HepG2 (cell line): Measurements from ENCODE around the gene CCDC57. TPM values are rescaled to one million over a fixed set of nuclear protein-coding genes. Genes with fewer than 3 reads are reported as not detected.

ENCODE experiments used
- HIVEP1 ChIP-seq: sonication (generic); formaldehyde crosslinking; IDR thresholded peaks from 2 replicates; pipeline ENCODE4 v1.4.0; 2020; ENCODE audit warnings: mild to moderate bottlenecking, missing genetic modification reagents
- LCORL ChIP-seq, 2 experiments: fragments of 450-650 bp in 1 of 2; sonication (generic) in 1 of 2; formaldehyde crosslinking in 1 of 2; IDR thresholded peaks; 2 replicates each; pipeline versions ENCODE4 v1.5.0 to v1.6.1; 2017 to 2020; ENCODE audit warnings: antibody characterized with exemption in 1 of 2, missing genetic modification reagents in 1 of 2
- MED13 ChIP-seq: sonication (generic); formaldehyde crosslinking; IDR thresholded peaks from 2 replicates; pipeline ENCODE4 v1.5.0; 2020; ENCODE audit warnings: missing genetic modification reagents
- NONO ChIP-seq, 2 experiments: fragments of 450-650 bp in 1 of 2; sonication (generic) in 1 of 2; formaldehyde crosslinking in 1 of 2; IDR thresholded peaks in 1 of 2; conservative IDR thresholded peaks in 1 of 2; 2 replicates each; pipeline versions ENCODE4 v1.6.1 to v1.8.0; 2017 to 2022; ENCODE audit warnings: mild to moderate bottlenecking in 1 of 2, missing genetic modification reagents in 1 of 2, moderate library complexity in 1 of 2
- PRDM10 ChIP-seq: sonication (generic); formaldehyde crosslinking; IDR thresholded peaks from 2 replicates; pipeline ENCODE4 v1.4.0; 2020; ENCODE audit warnings: low read depth, missing genetic modification reagents
- RBAK ChIP-seq: sonication (generic); formaldehyde crosslinking; IDR thresholded peaks from 2 replicates; pipeline ENCODE4 v1.5.1; 2020; ENCODE audit warnings: mild to moderate bottlenecking, missing genetic modification reagents
- SOX5 ChIP-seq: IDR thresholded peaks from 2 replicates; pipeline ENCODE4 v1.6.1; 2016; ENCODE audit warnings: borderline replicate concordance
- SRSF1 ChIP-seq: fragments of 200-400 bp; formaldehyde crosslinking; optimal IDR thresholded peaks from 2 replicates; pipeline ENCODE3; 2017; ENCODE audit warnings: mild to moderate bottlenecking, low read depth, low read length, moderate library complexity
- THYN1 ChIP-seq: sonication (generic); formaldehyde crosslinking; IDR thresholded peaks from 2 replicates; pipeline ENCODE4 v1.8.1; 2023; ENCODE audit warnings: low read depth, mild to moderate bottlenecking, moderate library complexity, missing genetic modification reagents, borderline replicate concordance
- ZNF616 ChIP-seq: sonication (generic); formaldehyde crosslinking; IDR thresholded peaks from 2 replicates; pipeline ENCODE4 v1.5.0; 2020; ENCODE audit warnings: low read depth, mild to moderate bottlenecking, missing genetic modification reagents
- polyA plus RNA-seq, 8 experiments: library from polyadenylated mRNA; depleted of rRNA in 3 of 8; stranded (reverse) in 7 of 8; unstranded in 1 of 8; fragments of >200 nt; fragmentation: Illumina TruSeq in 4 of 8; extraction: Trizol in 4 of 8; gene quantifications; 2 replicates each; pipeline versions ENCODE4 v1.2.1 to v1.2.3, GENCODE V29; 2011 to 2016; ENCODE audit warnings: low read depth in 4 of 8, missing spikeins in 1 of 8, mixed read lengths in 1 of 8; ENCODE audit not compliant: insufficient read depth in 1 of 8
- total RNA-seq, 5 experiments: library from RNA; depleted of rRNA; stranded (reverse); fragments of >200 nt; fragmentation: Illumina TruSeq; extraction: Trizol; gene quantifications; 2 replicates each; pipeline ENCODE4 v1.2.3, GENCODE V29; 2016; ENCODE audit warnings: low read depth in 1 of 5
- TF ChIP-seq, protein P1 (sequence below): sonication (generic); formaldehyde crosslinking; IDR thresholded peaks from 2 replicates; pipeline ENCODE4 v1.4.0; 2020; ENCODE audit warnings: missing genetic modification reagents
- TF ChIP-seq, protein P2 (sequence below): sonication (generic); formaldehyde crosslinking; IDR thresholded peaks from 2 replicates; pipeline ENCODE4 v1.5.0; 2020; ENCODE audit warnings: mild to moderate bottlenecking, low read depth, missing genetic modification reagents, borderline replicate concordance
- TF ChIP-seq, protein P3 (sequence below): sonication (generic); formaldehyde crosslinking; IDR thresholded peaks from one replicate; pipeline ENCODE4 v1.5.1; 2020; ENCODE audit warnings: mild to moderate bottlenecking, missing genetic modification reagents; ENCODE audit errors: not compliant biosample characterization

The CCDC57 gene
- total and polyA plus RNA-seq, 2 of the 13 experiments (the other 11 are each of a cell fraction or from before 2014, with no cell fraction given): 59.3 to 59.9 TPM

GRCh38 chr17:82241183-82241925, 28.7 kb upstream of the CCDC57 start (continued):
- TF ChIP-seq PRDM10 (CRISPR knock-in tag): peak; percentile 90
- no peak for TF ChIP-seq SOX5 (CRISPR knock-in tag)
- no peak for TF ChIP-seq NONO (IDR thresholded peaks at IDR 0.05)
- TF ChIP-seq NONO (CRISPR knock-in tag; conservative IDR thresholded peaks at IDR 0.05): peak; percentile 97
- TF ChIP-seq, protein P1, sequence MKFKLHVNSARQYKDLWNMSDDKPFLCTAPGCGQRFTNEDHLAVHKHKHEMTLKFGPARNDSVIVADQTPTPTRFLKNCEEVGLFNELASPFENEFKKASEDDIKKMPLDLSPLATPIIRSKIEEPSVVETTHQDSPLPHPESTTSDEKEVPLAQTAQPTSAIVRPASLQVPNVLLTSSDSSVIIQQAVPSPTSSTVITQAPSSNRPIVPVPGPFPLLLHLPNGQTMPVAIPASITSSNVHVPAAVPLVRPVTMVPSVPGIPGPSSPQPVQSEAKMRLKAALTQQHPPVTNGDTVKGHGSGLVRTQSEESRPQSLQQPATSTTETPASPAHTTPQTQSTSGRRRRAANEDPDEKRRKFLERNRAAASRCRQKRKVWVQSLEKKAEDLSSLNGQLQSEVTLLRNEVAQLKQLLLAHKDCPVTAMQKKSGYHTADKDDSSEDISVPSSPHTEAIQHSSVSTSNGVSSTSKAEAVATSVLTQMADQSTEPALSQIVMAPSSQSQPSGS (CRISPR knock-in tag): peak; percentile 67
- TF ChIP-seq ZNF616 (CRISPR knock-in tag): peak; percentile 80; the same call in 1 of the 2 replicates
- TF ChIP-seq RBAK (CRISPR knock-in tag): no peak
- peak; percentile 66; the same call in 1 of the 2 replicates for TF ChIP-seq HIVEP1
- TF ChIP-seq SRSF1: peak; percentile 70
- TF ChIP-seq, protein P2, sequence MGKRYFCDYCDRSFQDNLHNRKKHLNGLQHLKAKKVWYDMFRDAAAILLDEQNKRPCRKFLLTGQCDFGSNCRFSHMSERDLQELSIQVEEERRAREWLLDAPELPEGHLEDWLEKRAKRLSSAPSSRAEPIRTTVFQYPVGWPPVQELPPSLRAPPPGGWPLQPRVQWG (CRISPR knock-in tag): 0 out of 2 replicates have a peak, but pooled peaks have one; percentile 76
- peak; percentile 79; the same call in 1 of the 2 replicates for TF ChIP-seq MED13 (CRISPR knock-in tag)
- TF ChIP-seq THYN1 (CRISPR knock-in tag): no peak
- TF ChIP-seq LCORL (IDR thresholded peaks at IDR 0.05): no peak
- TF ChIP-seq LCORL (CRISPR knock-in tag; IDR thresholded peaks at IDR 0.05): no peak; the same call in none of the 2 replicates
- TF ChIP-seq, protein P3, sequence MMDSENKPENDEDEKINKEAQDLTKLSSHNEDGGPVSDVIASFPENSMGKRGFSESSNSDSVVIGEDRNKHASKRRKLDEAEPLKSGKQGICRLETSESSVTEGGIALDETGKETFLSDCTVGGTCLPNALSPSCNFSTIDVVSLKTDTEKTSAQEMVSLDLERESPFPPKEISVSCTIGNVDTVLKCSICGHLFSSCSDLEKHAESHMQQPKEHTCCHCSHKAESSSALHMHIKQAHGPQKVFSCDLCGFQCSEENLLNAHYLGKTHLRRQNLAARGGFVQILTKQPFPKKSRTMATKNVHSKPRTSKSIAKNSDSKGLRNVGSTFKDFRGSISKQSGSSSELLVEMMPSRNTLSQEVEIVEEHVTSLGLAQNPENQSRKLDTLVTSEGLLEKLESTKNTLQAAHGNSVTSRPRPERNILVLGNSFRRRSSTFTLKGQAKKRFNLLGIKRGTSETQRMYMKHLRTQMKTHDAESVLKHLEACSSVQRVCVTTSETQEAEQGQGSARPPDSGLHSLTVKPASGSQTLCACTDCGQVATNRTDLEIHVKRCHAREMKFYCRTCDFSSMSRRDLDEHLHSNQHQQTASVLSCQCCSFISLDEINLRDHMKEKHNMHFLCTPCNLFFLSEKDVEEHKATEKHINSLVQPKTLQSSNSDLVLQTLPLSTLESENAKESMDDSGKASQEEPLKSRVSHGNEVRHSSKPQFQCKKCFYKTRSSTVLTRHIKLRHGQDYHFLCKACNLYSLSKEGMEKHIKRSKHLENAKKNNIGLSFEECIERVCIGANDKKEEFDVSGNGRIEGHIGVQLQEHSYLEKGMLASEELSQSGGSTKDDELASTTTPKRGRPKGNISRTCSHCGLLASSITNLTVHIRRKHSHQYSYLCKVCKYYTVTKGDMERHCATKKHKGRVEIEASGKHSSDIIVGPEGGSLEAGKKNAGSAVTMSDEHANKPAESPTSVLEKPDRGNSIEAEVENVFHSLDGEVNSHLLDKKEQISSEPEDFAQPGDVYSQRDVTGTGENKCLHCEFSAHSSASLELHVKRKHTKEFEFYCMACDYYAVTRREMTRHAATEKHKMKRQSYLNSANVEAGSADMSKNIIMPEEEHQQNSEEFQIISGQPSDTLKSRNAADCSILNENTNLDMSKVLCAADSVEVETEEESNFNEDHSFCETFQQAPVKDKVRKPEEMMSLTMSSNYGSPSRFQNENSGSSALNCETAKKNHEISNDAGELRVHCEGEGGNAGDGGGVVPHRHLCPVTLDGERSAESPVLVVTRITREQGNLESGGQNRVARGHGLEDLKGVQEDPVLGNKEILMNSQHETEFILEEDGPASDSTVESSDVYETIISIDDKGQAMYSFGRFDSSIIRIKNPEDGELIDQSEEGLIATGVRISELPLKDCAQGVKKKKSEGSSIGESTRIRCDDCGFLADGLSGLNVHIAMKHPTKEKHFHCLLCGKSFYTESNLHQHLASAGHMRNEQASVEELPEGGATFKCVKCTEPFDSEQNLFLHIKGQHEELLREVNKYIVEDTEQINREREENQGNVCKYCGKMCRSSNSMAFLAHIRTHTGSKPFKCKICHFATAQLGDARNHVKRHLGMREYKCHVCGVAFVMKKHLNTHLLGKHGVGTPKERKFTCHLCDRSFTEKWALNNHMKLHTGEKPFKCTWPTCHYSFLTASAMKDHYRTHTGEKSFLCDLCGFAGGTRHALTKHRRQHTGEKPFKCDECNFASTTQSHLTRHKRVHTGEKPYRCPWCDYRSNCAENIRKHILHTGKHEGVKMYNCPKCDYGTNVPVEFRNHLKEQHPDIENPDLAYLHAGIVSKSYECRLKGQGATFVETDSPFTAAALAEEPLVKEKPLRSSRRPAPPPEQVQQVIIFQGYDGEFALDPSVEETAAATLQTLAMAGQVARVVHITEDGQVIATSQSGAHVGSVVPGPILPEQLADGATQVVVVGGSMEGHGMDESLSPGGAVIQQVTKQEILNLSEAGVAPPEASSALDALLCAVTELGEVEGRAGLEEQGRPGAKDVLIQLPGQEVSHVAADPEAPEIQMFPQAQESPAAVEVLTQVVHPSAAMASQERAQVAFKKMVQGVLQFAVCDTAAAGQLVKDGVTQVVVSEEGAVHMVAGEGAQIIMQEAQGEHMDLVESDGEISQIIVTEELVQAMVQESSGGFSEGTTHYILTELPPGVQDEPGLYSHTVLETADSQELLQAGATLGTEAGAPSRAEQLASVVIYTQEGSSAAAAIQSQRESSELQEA (CRISPR knock-in tag): no peak
